ENCODE measurements around the gene FOXB2.
A peak's percentile ranks its signal among the peaks of the same experiment; 100 is the strongest.
"Not testable (repeated sequence)": the region's sequence is repeated elsewhere in the genome, so short reads cannot be mapped to it uniquely, and the experiment has no call there.

Gene FOXB2

GRCh38 chr9:77016121-77016525 lies 3.3 kb upstream of the FOXB2 start:
- DNase-seq (ENCODE audit: low read depth in 2 of 2), result no peak

GRCh38 chr9:77016526-77017504 lies 2.6 kb upstream of the FOXB2 start:
- no peak for DNase-seq (ENCODE audit: low read depth in 2 of 2)

- DNase-seq (ENCODE audit: low read depth in 2 of 2), result no peak
These were observed 2.0 kb upstream of the FOXB2 start for GRCh38 chr9:77017505-77017894.

- DNase-seq (ENCODE audit: low read depth in 2 of 2), result no peak
These were observed 1.1 kb upstream of the FOXB2 start for GRCh38 chr9:77018058-77018968.

GRCh38 chr9:77018969-77019235 lies 553 bp upstream of the FOXB2 start:
- DNase-seq (ENCODE audit: low read depth in 2 of 2), result no peak

GRCh38 chr9:77019926-77020412 lies 514 bp downstream of the FOXB2 start:
- DNase-seq (ENCODE audit: low read depth in 2 of 2), result peak in 1 of 2 donors; percentile 11

GRCh38 chr9:77020413-77021290 lies 1.2 kb downstream of the FOXB2 start:
- DNase-seq (ENCODE audit: low read depth in 2 of 2), result no peak

GRCh38 chr9:77021291-77021894 lies 1.9 kb downstream of the FOXB2 start:
- no peak for DNase-seq (ENCODE audit: low read depth in 2 of 2)

GRCh38 chr9:77021922-77022782 lies 2.7 kb downstream of the FOXB2 start:
- DNase-seq (ENCODE audit: low read depth in 2 of 2), result no peak

- no peak for DNase-seq (ENCODE audit: low read depth in 2 of 2)
These were observed 3.5 kb downstream of the FOXB2 start for GRCh38 chr9:77022783-77023440.

GRCh38 chr9:77023726-77024125 lies 4.3 kb downstream of the FOXB2 start:
- no peak for DNase-seq (ENCODE audit: low read depth in 2 of 2)

- no peak for DNase-seq (ENCODE audit: low read depth in 2 of 2)
These were observed 5.5 kb downstream of the FOXB2 start for GRCh38 chr9:77024776-77025545.

- DNase-seq (ENCODE audit: low read depth in 2 of 2), result no peak
These were observed 9.0 kb downstream of the FOXB2 start for GRCh38 chr9:77028478-77028877.

- DNase-seq (ENCODE audit: low read depth in 2 of 2), result no peak
These were observed 10.6 kb downstream of the FOXB2 start for GRCh38 chr9:77030045-77030444.

GRCh38 chr9:77038281-77039036 lies 19.0 kb downstream of the FOXB2 start:
- no peak for DNase-seq (ENCODE audit: low read depth in 2 of 2)

GRCh38 chr9:77040340-77040739 lies 20.9 kb downstream of the FOXB2 start:
- no peak for DNase-seq (ENCODE audit: low read depth in 2 of 2)

GRCh38 chr9:77043743-77044142 lies 24.3 kb downstream of the FOXB2 start:
- DNase-seq (ENCODE audit: low read depth in 2 of 2), result not testable (repeated sequence)

GRCh38 chr9:77060681-77061080 lies 41.2 kb downstream of the FOXB2 start:
- DNase-seq (ENCODE audit: low read depth in 2 of 2), result not testable (repeated sequence)
